HG02759 (cell line): Measurements from ENCODE around the gene ALG14.
"Not testable (repeated sequence)": the region's sequence is repeated elsewhere in the genome, so short reads cannot be mapped to it uniquely, and the experiment has no call there.

Experiments
- ATAC-seq: cut with Tn5 transposase; IDR thresholded peaks from one replicate; pipeline ENCODE4 v1.9.1; 2021; ENCODE audit warnings: mild to moderate bottlenecking, moderate library complexity; ENCODE audit not compliant: unreplicated experiment

The ALG14 gene

GRCh38 chr1:95043141-95043980 is 29.4 kb downstream of the ALG14 start:
- ATAC-seq = peak; percentile 97

- ATAC-seq = no peak
These were observed 30.5 kb downstream of the ALG14 start for GRCh38 chr1:95042286-95042685.

DNA sequence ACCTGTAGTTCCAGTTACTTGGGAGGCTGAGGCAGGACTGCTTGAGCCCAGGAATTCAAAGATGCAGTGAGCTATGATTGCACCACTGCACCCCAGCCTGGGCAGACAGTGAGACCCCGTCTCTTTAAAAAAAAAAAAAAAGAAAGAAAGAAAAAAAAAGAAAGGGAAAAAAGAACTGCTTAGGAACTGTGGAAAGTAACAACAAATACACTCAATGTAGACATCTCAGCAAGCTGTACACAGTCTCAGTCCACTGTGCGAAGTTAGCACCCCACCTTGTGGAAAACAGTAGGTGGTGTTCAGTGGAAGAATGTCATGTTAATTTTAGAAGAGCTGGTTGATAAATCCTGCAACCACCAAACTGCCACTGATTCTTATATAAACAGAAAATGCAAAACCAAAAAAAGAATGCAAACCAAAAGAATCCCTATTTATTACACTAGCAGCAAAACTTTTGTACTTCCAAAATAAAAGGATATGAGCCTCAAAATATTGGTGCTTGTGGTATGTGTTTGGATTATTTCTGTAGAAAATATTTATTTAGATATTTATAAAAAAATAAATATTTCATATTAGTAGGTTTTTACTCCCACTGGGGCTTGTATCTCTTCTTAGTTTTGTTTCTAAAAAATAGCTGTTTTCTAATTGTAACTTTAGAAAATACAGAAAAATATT is 31.1 kb downstream of the ALG14 start:
- ATAC-seq = no peak

DNA sequence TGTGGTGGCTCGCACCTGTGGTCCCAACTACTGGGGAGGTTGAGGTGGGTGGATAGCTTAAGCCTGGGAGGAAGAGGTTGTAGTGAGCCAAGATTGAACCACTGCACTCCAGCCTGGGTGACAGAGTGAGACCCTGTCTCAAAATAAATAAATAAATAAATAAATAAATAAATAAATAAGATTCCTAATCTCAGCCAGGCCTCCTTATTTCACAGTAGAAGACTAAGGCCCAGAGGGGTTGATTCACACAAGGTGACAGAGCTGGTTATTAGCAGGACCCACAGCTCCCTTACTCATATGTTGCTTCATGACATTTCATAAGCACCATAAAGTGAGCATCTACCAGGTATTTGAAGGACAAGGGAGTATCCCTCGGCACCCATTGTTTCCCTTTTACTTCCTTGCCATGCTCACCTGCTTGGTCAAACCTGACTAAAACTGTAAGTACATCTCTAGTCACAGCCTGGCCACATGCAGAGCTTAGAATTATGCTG is 32.7 kb downstream of the ALG14 start:
- no peak for ATAC-seq

GRCh38 chr1:95039360-95040031 is 33.3 kb downstream of the ALG14 start:
- no peak for ATAC-seq

DNA sequence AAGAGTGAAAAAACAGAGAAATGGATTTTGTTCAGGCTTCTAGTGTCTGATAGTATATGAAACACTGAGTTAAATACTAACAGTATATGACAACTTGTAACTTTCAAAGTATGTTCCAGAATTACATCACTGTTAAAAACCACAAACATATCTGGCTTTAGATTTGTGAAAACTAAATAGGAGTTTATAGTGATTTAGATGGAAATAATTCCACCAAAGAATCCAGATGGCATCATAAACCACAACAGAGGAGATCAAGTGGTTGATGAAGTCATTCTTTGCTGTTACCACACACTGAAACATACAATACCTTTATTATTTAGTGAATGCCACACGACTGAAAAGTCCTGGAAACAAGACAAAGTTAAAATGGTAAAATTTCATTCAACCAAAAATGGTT is 37.2 kb downstream of the ALG14 start:
- no peak for ATAC-seq

DNA sequence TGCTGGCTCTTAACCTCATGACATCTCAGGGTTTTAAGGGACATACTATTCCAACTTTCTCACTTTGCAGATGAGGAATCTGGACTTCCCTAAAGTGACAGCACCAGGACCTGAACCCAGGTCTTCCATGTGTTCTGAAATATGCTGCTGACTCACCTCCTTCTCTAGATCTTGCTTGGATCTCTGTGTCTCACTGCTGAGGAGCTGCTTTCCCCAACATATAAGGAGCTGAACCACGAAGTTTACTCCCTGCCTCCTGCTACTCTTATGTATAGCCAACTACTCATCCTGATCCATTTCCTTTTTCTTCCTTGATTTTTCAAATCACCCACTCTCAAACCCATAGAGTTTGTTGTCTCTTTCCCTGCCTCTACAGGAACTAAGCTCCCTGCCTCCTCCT is 38.2 kb downstream of the ALG14 start:
- no peak for ATAC-seq

GRCh38 chr1:95033843-95034242 is 38.9 kb downstream of the ALG14 start:
- ATAC-seq = no peak

GRCh38 chr1:95029532-95029931 is 43.2 kb downstream of the ALG14 start:
- no peak for ATAC-seq

- no peak for ATAC-seq
These were observed 43.8 kb downstream of the ALG14 start for GRCh38 chr1:95028954-95029353.

DNA sequence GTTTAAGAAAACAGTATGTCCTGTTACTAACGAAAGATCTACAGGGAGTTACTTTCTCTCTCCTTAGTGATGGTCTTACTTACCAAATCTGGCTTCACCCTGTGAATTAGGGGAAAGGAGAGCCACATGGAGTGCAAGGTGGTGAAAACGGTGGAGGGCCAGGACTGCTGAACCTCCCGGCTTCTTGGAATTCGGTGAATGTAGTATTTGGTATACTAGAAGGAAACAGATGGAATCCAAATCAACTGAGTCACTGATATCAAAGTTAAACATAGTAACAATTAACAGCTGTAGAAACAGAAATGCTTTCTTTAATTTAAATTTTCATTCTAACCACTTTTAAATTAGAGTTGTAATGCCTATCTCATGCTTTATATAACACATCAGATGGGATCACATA is 45.7 kb downstream of the ALG14 start:
- no peak for ATAC-seq

- ATAC-seq = no peak
These were observed 49.2 kb downstream of the ALG14 start for GRCh38 chr1:95023399-95024043.

DNA sequence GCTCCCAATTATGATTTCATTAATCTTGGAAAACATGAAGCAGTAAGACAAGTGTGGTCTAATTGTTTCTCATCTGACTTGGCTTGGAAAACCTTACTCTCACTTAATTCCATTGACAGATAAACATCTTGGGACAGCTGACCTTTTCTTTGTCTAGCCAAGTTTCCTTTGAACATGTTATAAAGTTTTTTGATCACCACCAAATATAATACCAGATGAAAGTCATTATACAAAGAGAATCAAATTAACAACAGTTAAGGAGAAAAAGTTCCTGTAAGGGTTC is 50.2 kb downstream of the ALG14 start:
- no peak for ATAC-seq

DNA sequence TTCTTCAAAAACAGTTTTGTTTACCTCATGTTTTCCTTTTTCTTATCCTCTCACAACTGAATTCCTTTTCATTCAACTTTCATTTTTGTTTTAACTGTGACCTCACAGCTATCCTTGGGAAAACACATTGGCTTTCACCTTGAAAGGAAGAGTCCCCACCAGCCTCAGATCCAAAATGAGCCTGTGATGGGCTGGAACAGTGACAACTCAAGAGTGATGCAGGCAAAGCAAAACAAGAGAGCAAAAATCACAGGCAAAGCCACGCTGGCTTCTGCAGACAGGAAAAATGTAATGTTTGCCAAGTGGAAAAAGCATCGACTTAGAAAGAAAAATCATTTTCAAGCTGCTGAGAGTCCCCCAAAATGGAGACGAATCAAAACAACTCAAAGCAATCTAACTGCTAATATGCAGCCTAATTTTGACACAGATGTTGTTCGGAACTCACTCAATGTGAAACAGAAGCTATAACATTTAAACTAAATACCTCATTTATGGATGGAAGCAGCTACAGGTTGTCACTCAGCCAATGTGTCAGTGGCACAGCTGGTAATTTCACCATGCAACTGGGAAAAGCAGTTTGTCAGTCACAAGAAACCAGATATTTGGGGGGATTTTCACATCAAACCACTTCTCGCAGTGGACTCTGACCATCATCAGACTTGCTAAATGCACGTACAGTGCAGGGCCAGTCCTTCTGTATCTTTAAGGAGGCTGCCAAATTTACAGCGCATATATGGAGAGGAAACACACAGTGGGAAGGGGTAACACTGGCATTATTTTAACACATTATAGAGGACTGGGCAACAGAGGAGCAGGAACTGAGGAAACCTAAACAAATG is 50.7 kb downstream of the ALG14 start:
- ATAC-seq = no peak

GRCh38 chr1:95021119-95021518 is 51.6 kb downstream of the ALG14 start:
- no peak for ATAC-seq

DNA sequence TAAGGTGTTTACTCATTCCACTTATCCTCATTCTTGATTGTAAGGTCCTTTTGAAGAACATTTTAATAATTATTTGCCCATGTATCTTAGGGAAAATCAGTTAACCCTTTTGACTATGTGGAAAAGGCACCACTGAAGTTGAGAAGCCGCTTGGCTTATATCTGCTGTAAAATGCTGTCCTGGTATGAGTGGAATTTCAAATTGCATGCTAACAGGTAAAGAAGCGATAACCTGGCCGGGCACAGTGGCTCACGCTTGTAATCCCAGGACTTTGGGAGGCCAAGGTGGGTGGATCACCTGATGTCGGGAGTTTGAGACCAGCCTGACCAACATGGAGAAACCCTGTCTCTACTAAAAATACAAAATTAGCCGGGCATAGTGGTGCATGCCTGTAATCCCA is 53.3 kb downstream of the ALG14 start:
- not testable (repeated sequence) for ATAC-seq

DNA sequence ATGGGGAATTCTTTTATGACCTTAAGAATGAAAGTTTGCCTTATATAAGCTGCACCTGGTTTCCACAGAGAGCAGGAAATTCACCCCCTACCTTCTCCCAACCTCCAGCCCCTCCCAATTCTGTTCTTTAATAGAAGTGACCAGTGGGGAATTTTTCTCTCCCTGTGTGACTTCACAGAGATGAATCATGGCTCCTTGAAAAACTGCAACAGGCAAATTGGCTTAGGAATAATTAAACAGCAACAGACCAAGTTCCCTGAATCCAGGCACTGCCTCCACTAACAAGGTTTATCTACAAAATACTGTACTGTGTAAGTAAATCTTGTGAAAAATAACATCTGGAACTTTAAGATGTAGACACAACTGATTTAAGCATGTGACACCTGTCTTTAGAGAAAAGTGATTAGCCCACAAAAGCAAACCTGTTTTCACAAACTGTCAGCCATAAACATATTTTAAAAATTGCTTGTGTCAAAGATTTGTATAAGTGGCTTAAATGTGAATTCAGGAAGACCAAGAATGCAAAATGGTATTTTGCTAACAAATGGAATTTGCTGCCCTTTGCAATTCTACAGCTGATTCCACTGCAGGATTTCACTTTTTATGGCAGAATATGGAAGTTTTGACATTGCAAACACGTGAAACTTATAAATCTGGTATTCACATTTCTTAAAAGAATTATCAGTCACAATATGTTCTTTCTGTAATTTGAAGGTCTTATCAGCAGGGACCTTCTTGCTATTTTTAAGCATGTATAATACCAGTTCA is 54.0 kb downstream of the ALG14 start:
- no peak for ATAC-seq

- no peak for ATAC-seq
These were observed 55.0 kb downstream of the ALG14 start for GRCh38 chr1:95017775-95018174.

- no peak for ATAC-seq
These were observed 57.7 kb downstream of the ALG14 start for GRCh38 chr1:95015076-95015475.
